Limb (tissue), 2 donors: Measurements from ENCODE around the gene PEDS1.
A peak's percentile ranks its signal among the peaks of the same experiment; 100 is the strongest.
"Not testable (repeated sequence)": the region's sequence is repeated elsewhere in the genome, so short reads cannot be mapped to it uniquely, and the experiment has no call there.

Source experiments
- DNase-seq, 2 donors: peaks; one replicate each; pipeline ENCODE4 v3.0.0-alpha.2; 2016; ENCODE audit errors: extremely low spot score in 2 of 2

Gene PEDS1

DNA sequence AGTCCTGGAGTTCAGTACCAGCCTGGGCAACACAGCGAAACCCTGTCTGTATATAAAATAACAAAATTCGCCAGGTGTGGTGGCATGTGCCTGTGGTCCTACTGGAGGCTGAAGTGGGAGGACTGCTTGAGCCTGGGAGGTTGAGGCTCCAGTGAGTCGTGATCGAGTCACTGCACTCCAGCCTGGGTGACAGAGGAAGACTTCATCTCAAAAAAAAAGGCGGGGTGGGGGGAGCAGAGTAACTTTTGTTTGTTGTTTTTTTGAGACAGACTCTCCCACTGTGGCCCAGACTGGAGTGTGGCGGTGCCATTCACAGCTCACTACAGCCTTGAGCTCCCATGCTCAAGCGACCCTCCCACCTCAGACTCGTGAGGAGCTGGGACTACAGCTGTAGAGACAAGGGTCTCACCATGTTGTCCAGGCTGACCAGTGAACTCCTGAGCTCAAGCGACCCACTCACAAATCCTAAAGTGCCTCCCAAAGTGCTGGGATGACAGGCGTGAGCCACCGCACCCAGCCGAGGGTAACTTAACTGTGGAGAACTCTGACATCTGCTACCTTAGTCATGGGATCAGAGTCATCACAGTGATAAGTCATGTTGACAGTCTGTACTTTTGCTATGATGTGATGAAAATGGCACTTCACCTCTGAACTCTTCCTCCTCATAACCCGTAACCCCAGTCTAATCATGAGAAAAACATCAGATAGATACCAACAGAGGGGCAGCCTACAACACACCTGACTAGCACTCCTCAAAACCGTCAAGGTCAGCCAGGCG, 16.5 kb downstream of the PEDS1 start:
- DNase-seq, result no peak

DNA sequence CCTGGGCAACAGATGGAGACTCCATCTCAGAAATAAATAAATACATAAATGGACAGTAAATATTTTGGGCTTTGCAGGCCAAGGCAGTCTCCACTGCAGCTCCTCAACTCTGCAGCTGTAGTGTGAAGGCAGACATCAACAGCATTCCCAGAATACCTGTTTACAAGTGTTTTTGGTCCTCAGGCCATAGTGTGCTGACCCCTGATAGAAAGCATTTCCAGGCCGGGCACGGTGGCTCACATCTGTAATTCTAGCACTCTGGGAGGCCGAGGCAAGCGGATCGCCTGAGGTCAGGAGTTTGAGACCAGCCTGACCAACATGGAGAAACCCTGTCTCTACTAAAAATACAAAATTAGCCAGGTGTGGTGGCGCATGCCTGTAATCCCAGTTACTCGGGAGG, 18.4 kb downstream of the PEDS1 start:
- DNase-seq, result not testable (repeated sequence)

DNA sequence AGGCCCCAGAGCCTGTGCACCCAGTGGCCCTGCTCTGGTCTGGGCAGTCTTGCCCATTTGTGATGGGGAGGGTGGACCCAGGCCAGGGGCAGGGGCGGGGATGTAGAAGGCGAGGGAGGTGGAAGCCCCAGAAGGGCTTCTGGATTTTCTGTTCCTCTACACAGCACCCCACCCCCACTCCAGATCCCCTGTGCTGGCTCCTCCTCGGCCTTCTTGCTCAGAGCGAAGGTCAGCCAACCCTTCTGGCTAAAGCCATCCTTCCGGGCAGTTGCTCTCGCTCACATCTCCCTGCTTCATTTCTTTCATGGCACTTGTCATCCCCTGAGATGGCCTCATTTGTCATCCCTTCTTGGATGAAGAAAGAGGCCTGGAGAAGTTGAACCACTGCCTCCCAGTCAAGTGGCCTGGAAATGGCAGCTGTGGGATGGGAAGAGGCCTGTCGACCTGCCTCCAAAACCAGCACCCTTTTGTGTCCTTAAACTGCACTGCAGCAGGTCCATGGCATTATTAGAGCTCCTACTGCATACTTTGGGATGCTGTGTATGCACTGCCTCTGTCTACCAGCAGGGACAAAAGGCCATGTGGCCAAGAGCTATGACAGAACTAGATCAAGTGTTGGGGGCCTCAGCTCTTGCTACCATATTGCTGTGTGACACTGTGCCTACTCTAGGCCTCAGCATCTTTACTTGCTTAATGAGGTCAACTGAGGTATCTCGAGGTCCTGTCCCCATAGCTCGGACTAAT, 19.9 kb downstream of the PEDS1 start:
- no peak for DNase-seq

DNA sequence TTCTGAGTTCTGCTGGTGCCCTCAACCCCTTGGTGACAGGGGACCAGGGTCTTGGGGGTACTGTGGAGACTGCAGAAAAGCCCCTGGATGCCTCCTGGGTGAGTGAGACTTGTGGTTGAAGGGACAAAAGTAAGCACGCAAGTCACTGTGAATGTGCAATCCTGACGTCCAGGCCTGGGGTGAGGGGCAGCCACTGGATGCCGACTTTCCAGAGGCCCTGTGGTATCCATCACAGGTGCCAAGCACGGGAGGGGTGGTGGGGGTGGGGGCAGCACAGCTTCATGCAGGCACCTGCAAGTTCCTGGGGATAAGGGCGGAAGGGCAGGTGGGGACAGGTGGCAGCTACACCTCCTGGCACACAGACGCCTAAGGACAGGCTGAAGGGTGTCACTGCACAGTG, 20.5 kb downstream of the PEDS1 start:
- DNase-seq, result no peak

DNA sequence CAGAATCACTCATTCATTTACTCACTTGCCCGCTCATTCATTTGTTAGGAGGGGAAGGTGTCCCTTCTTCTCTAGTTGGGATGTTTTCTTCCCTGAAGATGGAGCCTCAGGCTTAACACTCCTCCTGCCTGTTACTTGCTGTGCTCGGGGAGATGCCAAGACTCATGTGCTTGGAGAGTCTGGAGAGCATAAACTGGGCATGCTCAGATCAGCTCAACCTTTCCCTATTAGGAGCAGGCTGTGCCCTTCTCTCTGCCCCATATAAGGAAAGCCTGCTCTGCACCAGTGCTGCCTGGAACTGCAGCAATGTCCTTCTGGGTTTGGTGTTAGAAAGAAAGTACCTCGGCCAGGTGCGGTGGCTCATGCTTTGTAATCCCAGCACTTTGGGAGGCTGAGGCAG, 22.5 kb downstream of the PEDS1 start:
- DNase-seq, result no peak

DNA sequence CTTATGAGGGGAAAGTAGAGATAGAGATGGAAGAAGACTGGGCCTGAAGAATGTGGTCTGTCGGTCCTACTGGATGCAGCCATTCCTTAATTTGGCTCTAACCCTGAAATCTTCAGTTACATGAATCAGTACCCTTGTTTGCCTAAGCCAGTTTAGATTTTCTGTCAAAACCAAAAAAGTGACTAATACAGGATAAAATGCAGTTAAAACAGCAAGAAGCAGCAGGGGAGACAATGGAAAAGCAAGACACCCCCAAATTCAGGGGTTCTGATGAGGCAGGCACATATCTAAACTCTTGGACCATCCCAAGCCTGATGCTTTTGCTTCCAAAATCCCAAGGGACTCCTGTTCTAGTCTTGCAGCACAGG, 23.2 kb downstream of the PEDS1 start:
- DNase-seq, result no peak

DNA sequence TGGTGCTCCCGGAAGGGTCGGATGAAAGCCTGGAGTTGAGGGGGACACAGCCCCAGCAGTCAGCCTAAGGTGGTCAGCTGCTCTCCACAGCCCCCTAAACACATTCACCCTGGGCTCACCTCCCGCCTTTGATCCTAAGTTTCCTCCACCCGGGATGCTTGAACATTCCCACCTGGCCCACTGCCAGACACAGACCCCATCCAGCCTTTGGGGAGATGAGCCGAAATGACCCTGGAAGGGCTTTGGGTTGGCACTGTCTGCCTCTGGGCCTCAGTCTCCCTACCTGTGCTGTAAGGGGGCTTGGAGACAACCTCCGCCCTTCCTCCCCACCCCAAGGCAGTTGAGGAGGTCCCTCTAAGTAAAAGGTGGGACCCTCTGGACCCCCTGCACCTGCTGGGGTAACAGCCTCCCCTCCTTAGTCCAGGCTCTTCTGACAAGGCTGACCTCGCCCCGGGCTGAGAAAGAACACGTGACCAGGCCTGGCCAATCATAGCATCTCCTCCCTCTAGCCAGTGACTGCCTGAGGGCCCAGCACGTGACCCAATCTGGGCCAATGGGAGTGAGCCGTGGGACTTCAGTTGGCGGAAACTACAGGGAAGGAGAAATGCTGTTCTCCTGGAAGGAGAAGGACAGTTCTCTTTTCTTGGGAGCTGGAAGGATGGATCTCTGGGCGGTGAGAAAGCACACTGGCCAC, 23.7 kb downstream of the PEDS1 start:
- DNase-seq, result no peak

DNA sequence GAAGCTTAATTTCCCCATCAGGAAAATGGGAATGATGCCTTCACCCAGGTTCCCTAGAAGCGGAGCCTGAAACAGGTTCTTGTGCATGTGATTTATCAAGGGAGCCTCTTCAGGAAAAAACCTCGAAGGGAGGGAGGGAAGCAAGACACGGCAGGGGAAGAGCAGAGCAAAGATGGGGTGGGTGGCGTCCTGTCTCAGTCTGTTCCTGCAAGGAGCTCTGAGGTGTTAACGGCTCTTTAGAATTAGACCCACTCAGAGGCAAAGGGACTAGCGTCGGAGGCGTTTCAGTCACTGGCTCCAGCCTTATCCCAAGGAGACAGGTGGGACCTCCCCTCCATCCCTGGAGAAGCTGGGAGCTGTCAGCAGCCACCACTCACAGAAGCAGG, 25.0 kb downstream of the PEDS1 start:
- DNase-seq, result no peak

DNA sequence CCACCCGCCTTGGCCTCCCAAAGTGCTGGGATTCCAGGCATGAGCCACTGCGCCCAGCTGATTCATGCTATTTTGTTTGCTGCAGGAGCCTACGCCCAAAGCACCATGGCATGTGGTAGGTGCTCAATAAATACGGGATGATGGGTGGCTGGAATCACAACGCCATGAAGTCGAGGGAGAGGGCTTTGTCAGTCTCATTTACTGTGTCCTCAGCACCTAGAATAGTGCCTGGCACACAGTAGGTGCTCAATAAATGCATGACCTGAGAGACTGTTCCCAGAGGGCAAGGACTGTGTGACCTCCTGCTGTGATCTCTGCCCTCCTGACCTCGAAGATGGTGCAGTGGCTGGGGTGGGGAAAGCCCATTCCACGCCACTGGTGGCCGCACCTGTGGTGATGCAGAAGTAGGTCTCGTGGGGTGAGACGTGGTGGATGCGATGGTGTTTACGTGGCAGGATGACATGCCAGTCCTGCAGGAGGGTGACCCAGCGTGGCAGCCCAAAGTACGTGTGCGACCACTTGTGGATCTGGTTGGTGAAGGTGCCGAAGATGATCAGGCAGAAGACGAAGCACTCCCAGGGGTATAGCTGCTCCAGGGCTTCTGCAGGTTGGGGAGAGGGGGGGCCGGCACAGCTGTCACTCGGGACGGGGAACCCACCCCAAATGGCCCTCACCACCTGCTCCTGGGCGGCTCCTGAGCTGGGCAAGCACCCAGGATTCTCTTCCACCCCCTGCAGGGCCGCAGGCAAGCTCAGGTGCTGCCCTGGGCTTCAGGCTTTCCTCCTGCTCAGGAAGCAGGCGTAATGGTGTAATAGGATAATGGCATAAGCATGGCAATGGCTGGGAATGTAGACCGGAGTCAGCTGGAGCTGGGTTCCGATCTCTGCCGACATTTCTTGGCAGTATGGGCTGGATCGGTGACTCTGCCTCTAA, 25.7 kb downstream of the PEDS1 start:
- no peak for DNase-seq

DNA sequence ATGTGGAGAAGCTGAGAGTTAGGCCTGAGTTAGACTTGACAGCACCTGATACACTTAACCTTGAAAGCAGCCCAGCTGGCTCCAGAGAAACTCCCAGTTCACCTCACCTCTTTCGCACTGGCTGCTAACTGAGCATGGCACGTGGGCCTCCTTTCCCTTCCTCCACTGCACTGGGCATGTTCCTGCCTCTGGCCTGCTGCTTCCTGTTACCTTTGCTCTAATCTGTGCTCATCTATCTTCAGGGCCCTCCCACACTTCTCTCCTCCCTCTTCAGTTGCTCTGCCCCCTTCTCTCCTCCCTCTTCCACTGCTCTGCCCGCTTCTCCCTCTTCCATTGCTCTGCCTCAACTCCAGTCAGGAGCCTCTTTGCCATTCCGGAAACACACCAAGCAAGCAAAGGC, 26.9 kb downstream of the PEDS1 start:
- no peak for DNase-seq

DNA sequence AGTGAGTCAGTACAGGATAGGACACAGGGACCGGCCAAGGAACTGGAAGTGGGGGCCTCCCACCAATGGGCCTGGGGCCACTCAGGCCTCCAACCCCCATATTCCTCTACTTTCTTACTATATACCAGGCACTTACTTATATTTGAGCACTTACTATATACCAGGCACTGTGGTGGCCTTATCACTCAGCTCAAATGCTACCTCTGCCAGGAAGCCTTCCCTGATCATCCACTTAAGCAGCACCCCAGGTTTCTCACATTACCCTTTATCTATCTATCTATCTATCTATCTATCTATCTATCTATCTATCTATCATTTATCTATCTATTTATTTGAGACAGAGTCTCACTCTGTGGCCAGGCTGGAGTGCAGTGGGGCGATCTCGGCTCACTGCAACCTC, 28.2 kb downstream of the PEDS1 start:
- no peak for DNase-seq

DNA sequence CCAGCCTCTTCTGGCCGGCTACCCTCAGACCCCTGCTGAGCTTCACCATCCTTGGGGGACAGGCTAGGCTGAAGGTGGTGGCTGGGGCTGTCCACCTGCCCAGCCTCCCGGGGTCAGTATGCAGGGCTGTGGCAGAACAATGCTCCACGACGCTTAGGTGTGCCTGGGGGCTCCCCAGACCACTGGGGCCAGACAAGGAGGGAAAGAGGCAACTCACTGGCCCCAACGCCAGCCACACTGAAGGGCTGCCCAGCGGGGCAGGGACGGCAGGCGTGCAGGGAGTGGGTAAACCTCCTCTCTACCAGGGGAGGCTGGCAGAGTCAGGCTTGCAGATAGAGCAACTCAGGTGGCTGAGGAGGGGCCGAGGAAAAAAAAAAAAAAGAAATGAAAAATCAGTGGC, 29.0 kb downstream of the PEDS1 start:
- DNase-seq, result no peak

DNA sequence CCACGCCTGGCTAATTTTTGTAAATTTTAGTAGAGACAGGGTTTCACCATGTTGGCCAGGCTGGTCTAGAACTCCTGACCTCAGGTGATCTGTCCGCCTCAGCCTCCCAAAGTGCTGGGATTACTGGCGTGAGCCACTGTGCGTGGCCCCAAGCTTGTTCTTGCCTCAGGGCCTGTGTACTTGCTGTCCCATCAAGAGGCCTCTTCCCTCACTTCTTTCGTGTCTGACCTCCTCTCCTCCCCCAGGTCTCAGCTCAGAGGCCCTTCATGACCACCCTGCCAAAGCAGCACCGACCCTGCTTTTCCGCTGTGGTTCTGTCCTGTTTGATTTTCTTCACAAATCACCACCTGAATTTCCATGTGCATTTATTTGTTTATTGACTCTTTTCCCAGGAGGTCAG, 30.1 kb downstream of the PEDS1 start:
- no peak for DNase-seq

DNA sequence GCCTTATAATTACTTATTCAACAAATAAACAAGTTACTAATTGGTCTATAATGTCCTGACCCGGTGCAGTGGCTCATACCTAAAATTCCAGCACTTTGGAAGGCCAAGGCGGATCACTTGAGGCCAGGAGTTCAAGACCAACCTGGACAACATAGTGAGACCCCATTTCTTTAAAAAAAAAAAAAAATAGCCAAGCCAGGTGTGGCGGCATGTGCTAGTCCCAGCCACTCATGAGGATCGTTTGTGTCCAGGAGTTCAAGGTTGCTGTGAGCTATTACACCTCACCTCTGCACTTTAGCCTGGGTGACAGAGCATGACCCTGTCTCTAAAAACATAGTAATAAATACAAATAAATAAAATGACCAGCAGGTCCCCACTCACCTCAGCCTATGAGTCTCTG, 30.8 kb downstream of the PEDS1 start:
- no peak for DNase-seq

DNA sequence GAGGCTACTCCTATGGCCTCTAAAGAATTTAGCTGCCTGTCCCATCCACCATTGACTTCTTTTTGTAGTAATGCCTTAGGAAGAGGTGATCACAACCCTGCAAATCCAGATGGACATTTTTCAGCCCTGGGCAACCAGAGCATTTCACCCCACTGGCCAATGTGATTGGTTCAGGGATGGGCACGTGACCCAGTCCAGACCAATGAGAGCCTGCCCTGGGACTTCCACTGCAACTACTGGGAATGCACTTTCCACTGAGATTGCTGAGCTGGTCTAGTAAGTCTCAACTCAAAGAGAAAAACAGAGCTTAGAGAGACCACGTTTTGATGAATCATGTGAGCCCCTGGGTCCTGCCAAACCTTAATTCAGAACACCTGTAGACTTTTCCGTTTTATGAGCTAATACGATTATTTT, 31.7 kb downstream of the PEDS1 start:
- no peak for DNase-seq

DNA sequence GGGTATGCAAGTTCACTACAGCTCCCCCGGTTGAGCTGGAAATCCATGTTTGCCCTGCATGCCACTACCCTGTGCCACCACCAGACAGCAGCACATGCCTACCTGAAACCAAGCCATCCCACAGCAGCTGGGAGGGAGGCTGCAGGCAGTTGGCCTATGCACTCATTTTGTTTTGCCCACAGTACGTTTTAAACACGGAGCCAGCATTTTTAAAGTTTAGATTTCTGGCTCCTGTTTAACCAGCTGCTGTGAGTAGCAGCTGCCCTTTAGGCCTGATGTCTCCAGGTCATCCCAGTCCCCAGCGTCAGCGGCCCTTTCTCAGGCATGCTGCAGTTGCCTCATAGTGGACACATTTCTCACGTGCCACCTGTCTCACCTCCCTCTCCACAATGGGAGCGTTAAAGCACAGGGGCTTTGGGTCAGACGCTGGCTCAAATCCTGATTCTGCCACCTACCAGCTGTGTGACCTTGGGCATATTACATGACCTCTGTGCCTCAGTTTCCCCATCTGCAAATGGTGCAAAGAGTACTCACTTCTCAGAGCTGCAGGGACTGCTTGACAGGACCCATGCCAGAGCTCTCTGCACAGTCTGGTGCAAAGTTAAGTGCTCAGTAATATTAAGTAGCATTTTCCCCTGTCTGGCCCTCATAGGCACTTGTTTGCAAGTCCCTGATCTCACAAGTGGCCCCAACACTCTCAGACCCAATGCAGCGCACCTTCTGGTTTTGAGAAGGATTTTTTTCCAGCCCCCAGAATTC, 32.4 kb downstream of the PEDS1 start:
- DNase-seq, result peak; percentile 39 to 51

DNA sequence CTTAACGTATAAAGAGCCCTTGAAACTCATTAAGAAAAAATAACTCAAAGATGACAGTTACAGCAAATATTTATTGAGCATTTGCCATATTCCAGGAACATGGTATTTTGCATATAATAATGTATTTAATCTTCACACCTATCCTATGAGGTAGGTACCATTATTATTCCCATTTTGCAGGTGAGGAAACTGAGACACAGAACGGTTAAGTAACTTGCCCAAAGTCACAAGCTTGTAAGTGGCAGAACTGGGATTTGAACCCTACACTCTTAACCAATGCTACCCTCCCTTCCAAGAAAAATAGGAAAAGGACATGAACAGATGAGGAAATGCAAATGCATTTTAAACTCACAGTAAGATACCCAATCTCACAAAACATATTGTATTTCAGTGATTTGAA, 35.3 kb downstream of the PEDS1 start:
- DNase-seq, result no peak

DNA sequence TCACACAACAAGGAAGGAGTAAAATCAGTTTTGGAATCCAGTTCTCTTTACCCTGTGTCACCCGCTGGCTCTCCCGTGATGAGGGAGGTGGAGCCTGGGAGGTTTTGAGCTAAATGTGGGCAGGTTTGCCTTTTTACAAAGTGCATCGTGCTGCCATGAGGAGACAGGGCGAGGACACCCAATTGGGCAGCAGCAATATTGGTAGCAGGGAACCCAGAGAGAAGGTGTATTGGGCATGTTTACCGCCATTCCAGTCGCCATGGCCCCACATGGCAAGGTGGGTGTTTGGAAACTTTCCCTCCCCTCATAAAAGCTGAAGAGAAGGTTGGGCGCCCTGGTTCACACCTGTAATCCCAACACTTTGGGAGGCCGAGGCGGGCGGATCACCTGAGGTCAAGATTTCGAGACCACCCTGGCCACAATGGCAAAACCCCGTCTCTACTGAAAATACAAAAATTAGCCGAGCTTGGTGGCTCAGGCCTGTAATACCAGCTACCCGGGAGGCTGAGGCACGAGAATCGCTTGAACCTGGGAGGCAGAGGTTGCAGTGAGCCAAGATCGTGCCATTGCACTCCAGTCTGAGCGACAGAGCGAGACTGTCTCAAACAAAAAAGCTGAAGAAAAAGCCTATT, 37.0 kb downstream of the PEDS1 start:
- no peak for DNase-seq

DNA sequence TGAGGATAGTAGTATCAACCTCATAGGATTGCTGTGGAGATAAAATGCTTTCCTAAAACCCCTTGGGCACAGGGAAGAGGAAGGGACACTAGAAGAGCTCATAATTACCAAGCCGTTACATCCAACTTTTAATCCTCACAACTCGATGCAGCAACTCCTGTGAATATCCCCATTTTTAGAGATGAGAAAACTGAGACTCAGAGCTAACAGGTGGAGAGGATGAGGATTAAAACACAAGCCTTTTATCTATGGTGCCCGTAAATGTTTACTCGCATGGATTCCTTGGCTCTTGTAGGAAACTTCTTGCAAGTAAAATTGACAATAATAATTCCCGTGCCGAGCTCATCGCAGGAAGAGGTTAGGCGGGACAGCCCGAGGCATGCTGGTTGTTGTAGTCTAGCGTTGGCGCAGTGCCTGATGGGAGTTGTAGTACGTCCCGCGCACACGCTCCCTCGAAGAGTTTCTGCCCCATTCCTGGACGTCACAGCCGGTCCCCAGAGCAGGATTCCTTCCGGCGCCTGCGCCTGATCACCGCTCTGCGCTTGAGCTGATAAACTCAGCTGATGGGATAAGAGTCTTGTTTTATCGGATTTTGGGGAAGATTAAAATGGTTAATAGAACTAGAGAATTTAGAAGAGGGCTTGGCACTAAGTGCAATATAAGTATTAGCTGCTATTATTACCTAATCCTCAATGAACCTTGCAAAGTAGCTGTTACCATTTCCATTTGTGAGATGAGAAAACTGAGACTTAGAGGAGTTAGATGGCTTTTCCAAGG, 37.7 kb downstream of the PEDS1 start:
- DNase-seq, result peak; percentile 96 to 98
